GM18951 (cell line): Measurements from ENCODE around the gene MCAT.
A peak's percentile ranks its signal among the peaks of the same experiment; 100 is the strongest.

Source experiments
- POLR2A ChIP-seq: IDR thresholded peaks from 4 replicates; pipeline ENCODE4 v1.6.1; 2011; ENCODE audit warnings: mild to moderate bottlenecking; ENCODE audit not compliant: insufficient read length, insufficient read depth; ENCODE audit errors: extremely low read depth
- in situ Hi-C: fragments of 300-500 bp; cut with MboI; formaldehyde crosslinking; loops from one replicate; pipeline ENCODE4 v1.12.0; 2022; ENCODE audit warnings: low sequenced_read_pairs, mixed read lengths, inconsistent platforms; ENCODE audit not compliant: unreplicated experiment

MCAT gene

DNA sequence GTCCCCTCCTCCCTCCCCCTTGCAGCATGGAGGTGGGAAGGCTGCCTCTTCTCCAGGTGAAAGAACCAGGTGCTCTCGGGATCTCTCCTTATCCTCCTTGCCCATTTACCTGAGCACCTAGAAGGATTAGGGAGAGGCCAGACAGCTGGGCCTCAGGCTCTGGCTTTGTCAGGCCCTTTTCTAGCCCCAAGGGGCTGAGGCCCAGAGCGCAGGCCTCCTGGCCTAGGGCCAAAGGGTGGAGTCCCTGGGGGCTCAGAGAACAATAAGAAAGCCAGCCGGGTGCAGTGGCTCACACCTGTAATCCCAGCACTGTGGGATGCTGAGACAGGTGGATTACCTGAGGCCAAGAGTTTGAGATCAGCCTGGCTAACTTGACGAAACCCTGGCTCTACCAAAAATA, 48.6 kb downstream of the MCAT start:
- in situ Hi-C loops = no loop called here
- no peak for TF ChIP-seq POLR2A

- TF ChIP-seq POLR2A = no peak
- in situ Hi-C loops = no loop called here
Observed at GRCh38 chr22:43094085-43094484, 49.1 kb downstream of the MCAT start.

DNA sequence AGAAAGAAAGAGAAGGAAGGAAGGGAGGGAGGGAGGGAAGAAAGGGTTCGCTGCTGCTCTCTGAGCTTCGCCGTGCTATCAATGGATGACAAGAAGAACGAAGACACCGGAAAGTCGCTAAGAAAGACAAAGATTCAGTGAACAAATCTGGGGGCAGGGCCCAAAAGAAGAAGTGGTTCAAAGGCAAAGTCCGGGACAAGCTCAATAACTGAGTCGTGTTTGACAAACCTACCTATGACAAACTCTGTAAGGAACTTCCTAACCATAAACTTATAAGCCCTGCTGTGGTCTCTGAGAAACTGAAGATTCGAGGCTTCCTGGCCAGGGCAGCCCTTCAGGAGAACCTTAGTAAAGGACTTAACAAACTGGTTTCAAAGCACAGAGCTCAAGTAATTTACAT, 51.1 kb downstream of the MCAT start:
- in situ Hi-C loops = no loop called here
- TF ChIP-seq POLR2A = no peak

- in situ Hi-C loops = no loop called here
- no peak for TF ChIP-seq POLR2A
Observed at GRCh38 chr22:43090130-43090789, 52.9 kb downstream of the MCAT start.

DNA sequence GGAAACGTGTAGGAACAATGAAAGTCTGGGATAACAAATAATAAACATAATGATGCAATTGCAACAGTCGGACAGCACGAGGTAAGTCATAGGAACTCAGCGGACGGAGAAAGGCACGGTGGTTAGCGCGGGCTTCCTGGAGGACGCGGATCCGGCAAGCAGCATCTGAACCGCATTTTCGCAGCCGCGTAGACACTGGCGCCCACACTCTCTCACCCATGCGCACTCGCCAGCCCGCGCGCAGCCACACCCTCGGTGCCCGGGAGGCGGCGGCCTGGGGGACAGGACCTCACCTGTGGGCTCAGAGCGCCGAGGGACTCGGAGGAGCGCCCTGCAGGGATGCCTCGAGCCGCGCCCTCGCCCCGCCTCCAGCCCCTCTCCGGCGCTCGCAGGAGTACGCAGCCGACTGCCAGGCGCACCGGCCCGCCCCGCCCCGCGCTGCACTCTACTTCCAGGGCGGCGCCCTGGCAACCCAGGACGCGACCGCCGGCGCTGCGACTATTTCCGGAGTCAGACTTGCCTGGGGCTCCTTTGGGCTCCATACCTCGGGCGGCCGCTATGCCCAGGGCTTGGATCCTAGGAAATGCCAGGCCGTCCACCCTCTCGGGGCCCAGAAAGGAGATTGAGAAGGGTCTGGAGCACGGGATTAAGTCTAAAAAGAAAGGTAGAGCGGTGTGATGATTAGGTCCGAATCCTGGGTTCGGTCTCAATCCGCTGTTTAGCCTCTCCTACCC, 54.0 kb downstream of the MCAT start, which contains the start of gene TTLL1:
Gene TTLL1, minus strand, starts transcription at position 408 of the 734 bp plus-strand sequence. CDS start 13,805 bp downstream, outside the sequence.
- in situ Hi-C loops = no loop called here
- TF ChIP-seq POLR2A = peak; percentile 70

GRCh38 chr22:43088627-43088983, 54.6 kb downstream of the MCAT start:
- in situ Hi-C loops = no loop called here
- no peak for TF ChIP-seq POLR2A

DNA sequence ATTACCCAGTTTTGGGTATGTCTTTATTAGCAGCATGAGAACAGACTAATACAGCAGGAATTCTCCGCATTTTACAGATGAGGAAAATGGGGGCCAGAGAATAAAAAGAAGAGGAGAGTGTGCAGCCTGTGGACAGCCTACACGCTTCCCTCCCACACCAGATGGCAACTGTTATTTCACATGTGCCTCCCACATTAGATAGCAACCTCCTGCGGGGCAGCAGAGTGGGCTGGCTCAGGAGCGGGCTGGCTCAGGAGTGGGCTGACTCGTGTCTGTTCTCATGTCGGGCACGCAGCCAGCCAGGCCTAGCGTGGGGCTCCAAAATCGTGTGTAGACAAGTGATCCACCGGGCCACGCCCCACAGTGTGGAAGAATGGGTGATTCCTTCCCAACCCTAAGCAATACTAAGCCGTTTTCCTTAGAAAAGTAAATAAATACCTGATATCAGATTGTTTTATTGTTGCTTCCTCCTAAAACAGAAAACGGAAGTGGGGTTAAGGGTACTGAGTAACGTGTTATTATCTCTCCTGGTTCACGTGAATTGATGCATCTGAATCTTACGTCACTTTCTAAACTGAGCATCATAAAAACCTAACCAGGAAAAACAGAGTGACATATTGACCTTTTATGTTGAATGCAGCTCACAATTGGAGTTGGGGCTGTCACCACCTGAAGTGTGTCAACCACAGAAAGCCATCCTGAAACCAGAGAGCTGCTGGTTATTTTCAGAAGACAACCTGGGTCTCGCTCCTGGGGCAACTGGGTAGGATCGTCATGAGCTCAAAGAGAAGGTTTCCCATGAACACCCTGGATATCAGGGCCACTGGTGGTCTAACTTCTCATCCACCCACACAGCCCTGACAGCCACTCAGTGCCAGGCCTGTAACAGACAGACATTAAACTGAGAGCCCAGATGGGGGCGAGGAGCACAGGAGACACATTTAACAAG, 57.3 kb downstream of the MCAT start:
- in situ Hi-C loops = no loop called here
- TF ChIP-seq POLR2A = no peak
